T-helper 1 cell (primary cell): Measurements from ENCODE around the gene PCDHA4.
"Not testable (repeated sequence)": the region's sequence is repeated elsewhere in the genome, so short reads cannot be mapped to it uniquely, and the experiment has no call there.

Source experiments
- DNase-seq, 5 donors: peaks; one replicate each; pipeline ENCODE4 v3.0.0-alpha.2; 2012 to 2020

Gene PCDHA4

GRCh38 chr5:140822281-140822629, 15.4 kb downstream of the PCDHA4 start:
- no peak for DNase-seq

- not testable (repeated sequence) for DNase-seq
These were observed 16.1 kb downstream of the PCDHA4 start for GRCh38 chr5:140822969-140823368.

- no peak for DNase-seq
These were observed 16.6 kb downstream of the PCDHA4 start for GRCh38 chr5:140823475-140823874.

GRCh38 chr5:140827704-140828361, 21.0 kb downstream of the PCDHA4 start, which contains the start of gene PCDHA6:
Gene PCDHA6 (plus strand): TSS chr5:140827960. CDS start chr5:140828092, 132 bp downstream.
- DNase-seq, result no peak

- no peak for DNase-seq
These were observed 21.5 kb downstream of the PCDHA4 start for GRCh38 chr5:140828362-140828737.

GRCh38 chr5:140829511-140830501, 22.9 kb downstream of the PCDHA4 start:
- not testable (repeated sequence) for DNase-seq

GRCh38 chr5:140833993-140834392, 27.1 kb downstream of the PCDHA4 start, which contains the start of gene PCDHA7:
Gene PCDHA7 (plus strand): TSS chr5:140834269. CDS start chr5:140834384, 115 bp downstream.
- DNase-seq, result no peak

GRCh38 chr5:140834439-140835008, 27.7 kb downstream of the PCDHA4 start:
- not testable (repeated sequence) for DNase-seq

- DNase-seq, result no peak
These were observed 29.0 kb downstream of the PCDHA4 start for GRCh38 chr5:140835622-140836510.

- no peak for DNase-seq
These were observed 34.4 kb downstream of the PCDHA4 start, which contains the start of gene PCDHA8 for GRCh38 chr5:140840978-140841962. Gene PCDHA8 (plus strand): TSS chr5:140841187. CDS start chr5:140841322, 135 bp downstream.

- no peak for DNase-seq
These were observed 36.2 kb downstream of the PCDHA4 start for GRCh38 chr5:140842798-140843733.

- not testable (repeated sequence) for DNase-seq
These were observed 41.6 kb downstream of the PCDHA4 start, which contains the start of gene PCDHA9 for GRCh38 chr5:140848139-140849102. Gene PCDHA9 (plus strand): TSS chr5:140848382. CDS start chr5:140848496, 114 bp downstream.

- DNase-seq, result not testable (repeated sequence)
These were observed 43.2 kb downstream of the PCDHA4 start for GRCh38 chr5:140849831-140850634.

GRCh38 chr5:140855772-140856674, 49.2 kb downstream of the PCDHA4 start, which contains the start of gene PCDHA10:
Gene PCDHA10 (plus strand): TSS chr5:140855897. CDS start chr5:140856049, 152 bp downstream.
- no peak for DNase-seq

- no peak for DNase-seq
These were observed 50.5 kb downstream of the PCDHA4 start for GRCh38 chr5:140857177-140857986.

GRCh38 chr5:140857987-140858240, 51.0 kb downstream of the PCDHA4 start:
- no peak for DNase-seq
